GM19099 (cell line): ENCODE data around the gene TBCC.
A peak's percentile ranks its signal among the peaks of the same experiment; 100 is the strongest.

Experiments
- POLR2A ChIP-seq: IDR thresholded peaks from 3 replicates; pipeline ENCODE4 v1.6.1; 2011; ENCODE audit warnings: low read depth; ENCODE audit not compliant: insufficient read length; ENCODE audit errors: extremely low read depth

The TBCC gene

GRCh38 chr6:42748203-42748898, 2.4 kb upstream of the TBCC start:
- no peak for TF ChIP-seq POLR2A

- TF ChIP-seq POLR2A: peak; percentile 85
Measured at GRCh38 chr6:42746463-42747391, 824 bp upstream of the TBCC start.

- no peak for TF ChIP-seq POLR2A
Measured at GRCh38 chr6:42745083-42745639, 742 bp downstream of the TBCC start.

GRCh38 chr6:42744351-42744893, 1.5 kb downstream of the TBCC start:
- TF ChIP-seq POLR2A: no peak

- no peak for TF ChIP-seq POLR2A
Measured at GRCh38 chr6:42742116-42742894, 3.6 kb downstream of the TBCC start.

- TF ChIP-seq POLR2A: no peak
Measured at GRCh38 chr6:42740725-42741124, 5.2 kb downstream of the TBCC start.

- TF ChIP-seq POLR2A: no peak
Measured at GRCh38 chr6:42735976-42736375, 9.9 kb downstream of the TBCC start.

- no peak for TF ChIP-seq POLR2A
Measured at GRCh38 chr6:42729731-42730130, 16.2 kb downstream of the TBCC start.

- no peak for TF ChIP-seq POLR2A
Measured at GRCh38 chr6:42727627-42728026, 18.3 kb downstream of the TBCC start.

- no peak for TF ChIP-seq POLR2A
Measured at GRCh38 chr6:42727087-42727611, 18.8 kb downstream of the TBCC start.

GRCh38 chr6:42726485-42727086, 19.3 kb downstream of the TBCC start:
- TF ChIP-seq POLR2A: peak; percentile 25

GRCh38 chr6:42726026-42726425, 19.9 kb downstream of the TBCC start:
- no peak for TF ChIP-seq POLR2A

- TF ChIP-seq POLR2A: no peak
Measured at GRCh38 chr6:42724825-42725224, 21.1 kb downstream of the TBCC start.

GRCh38 chr6:42722497-42722896, 23.4 kb downstream of the TBCC start, which contains the start of gene PRPH2:
Gene PRPH2 (minus strand): TSS chr6:42722597. CDS start chr6:42722334, 263 bp downstream.
- TF ChIP-seq POLR2A: no peak
